Placental epithelial cell (primary cell): ENCODE measurements around the gene A4GALT. TPM values are rescaled to one million over a fixed set of nuclear protein-coding genes. Genes with fewer than 3 reads are reported as not detected.

ENCODE experiments used
- small RNA-seq: library from RNA; depleted of rRNA; stranded (forward); fragments of <200 nt; gene quantifications from one replicate; pipeline ENCODE3, GENCODE V24; 2012
- total RNA-seq: library from RNA; depleted of rRNA; stranded (reverse); fragments of >200 nt; gene quantifications from 2 replicates; pipeline ENCODE4 v1.2.3, GENCODE V29; 2012

The A4GALT gene, protein sequence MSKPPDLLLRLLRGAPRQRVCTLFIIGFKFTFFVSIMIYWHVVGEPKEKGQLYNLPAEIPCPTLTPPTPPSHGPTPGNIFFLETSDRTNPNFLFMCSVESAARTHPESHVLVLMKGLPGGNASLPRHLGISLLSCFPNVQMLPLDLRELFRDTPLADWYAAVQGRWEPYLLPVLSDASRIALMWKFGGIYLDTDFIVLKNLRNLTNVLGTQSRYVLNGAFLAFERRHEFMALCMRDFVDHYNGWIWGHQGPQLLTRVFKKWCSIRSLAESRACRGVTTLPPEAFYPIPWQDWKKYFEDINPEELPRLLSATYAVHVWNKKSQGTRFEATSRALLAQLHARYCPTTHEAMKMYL
- 7.9 and 15.1 TPM in 2 replicates for total RNA-seq

GRCh38 chr22:42720263-42721044 lies at the start of gene A4GALT:
TSS of gene A4GALT (minus strand) at chr22:42720870. CDS start at chr22:42693951, 26,919 bp downstream.

DNA sequence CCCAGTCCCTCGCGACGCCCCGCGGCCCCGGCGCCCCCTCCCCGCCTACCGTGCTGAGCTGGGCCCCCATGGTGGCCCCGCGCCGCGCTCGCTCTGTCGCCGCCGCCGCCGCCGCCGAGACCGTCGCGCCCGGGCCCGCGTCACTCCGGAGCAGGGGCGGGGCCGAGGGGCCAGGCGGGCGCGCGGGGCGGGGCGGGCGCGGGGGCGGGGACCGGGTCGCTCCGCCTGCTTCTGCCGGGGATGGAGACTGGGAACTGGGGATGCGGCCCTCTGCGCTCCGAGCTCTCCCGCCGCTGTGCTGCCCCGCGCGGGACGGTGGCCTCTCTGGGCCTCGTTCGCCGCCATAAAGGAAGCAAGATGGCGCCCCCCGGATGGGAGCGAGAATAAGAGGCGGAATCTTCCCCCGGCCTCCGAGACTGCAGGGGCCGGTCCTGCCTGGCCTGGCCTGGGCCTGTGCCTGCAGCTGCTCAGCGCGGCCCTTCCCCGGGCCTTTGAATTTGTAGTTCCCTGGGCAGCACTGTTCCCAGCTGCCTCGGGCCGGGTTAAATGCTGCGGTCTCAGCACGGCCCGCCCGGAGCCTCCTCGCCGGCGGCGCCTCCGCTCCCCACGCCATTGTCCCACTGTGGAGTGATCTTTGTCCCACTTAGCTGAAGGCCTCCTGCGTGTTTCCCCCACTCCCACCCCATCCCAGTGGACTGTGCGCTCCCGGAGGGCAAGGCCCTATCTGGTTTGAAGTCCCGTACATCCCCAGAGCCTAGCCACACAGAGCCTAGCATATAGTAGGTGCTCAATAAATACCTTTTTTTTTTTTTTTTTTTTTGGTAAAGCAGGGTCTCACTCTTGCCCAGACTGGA lies 71.2 kb downstream of the A4GALT start, which contains the start of gene CYB5R3:
CYB5R3 (minus strand) TSS at position 147 of the 854 bp plus-strand sequence; CDS start at position 70, 77 bp downstream.

Small RNA genes within 50 kb of the gene (small RNA-seq; reads per million reads assigned to genes)
- not detected for gene RF00019

Other genes starting within 250 kb of the A4GALT start
- gene RRP7A, start 201.1 kb downstream of the A4GALT start, total RNA-seq: 21.9 and 34.5 TPM in 2 replicates
- 4.8 and 12.6 TPM in 2 replicates for gene SERHL2, start 166.9 kb downstream of the A4GALT start, total RNA-seq
- 28.3 and 29.5 TPM in 2 replicates for gene POLDIP3, start 106.0 kb downstream of the A4GALT start, total RNA-seq
- gene ATP5MGL, start 80.3 kb downstream of the A4GALT start, total RNA-seq: 0.43 and 2.0 TPM in 2 replicates
- 68.3 and 139 TPM in 2 replicates for gene CYB5R3, start 71.5 kb downstream of the A4GALT start, total RNA-seq
- gene ARFGAP3, start 136.4 kb upstream of the A4GALT start, total RNA-seq: 89.1 and 89.7 TPM in 2 replicates